Stomach (tissue), 4 donors: ENCODE data around the gene MYO9A.

ENCODE experiments used
- POLR2A ChIP-seq, 4 donors: fragments of 450-650 bp; IDR thresholded peaks; one replicate each; pipeline ENCODE4 v1.6.1; 2016; ENCODE audit warnings: antibody characterized with exemption in 4 of 4, control low read depth in 2 of 4, mild to moderate bottlenecking in 1 of 4, moderate library complexity in 1 of 4
- POLR2AphosphoS5 ChIP-seq, 3 donors: sonication (generic); formaldehyde crosslinking; IDR thresholded peaks; one replicate each; pipeline ENCODE4 v1.6.1; 2016; ENCODE audit warnings: antibody characterized with exemption in 3 of 3
- TF ChIP-seq, protein P1 (sequence below), 7 experiments: fragments of 450-650 bp in 4 of 7; fragments of 200-600 bp in 3 of 7; sonication (generic) in 3 of 7; IDR thresholded peaks; one replicate each; pipeline ENCODE4 v1.5.1; 2016 to 2019; ENCODE audit warnings: antibody characterized with exemption in 7 of 7, control low read depth in 2 of 7, mild to moderate bottlenecking in 1 of 7

- TF ChIP-seq, protein P1, sequence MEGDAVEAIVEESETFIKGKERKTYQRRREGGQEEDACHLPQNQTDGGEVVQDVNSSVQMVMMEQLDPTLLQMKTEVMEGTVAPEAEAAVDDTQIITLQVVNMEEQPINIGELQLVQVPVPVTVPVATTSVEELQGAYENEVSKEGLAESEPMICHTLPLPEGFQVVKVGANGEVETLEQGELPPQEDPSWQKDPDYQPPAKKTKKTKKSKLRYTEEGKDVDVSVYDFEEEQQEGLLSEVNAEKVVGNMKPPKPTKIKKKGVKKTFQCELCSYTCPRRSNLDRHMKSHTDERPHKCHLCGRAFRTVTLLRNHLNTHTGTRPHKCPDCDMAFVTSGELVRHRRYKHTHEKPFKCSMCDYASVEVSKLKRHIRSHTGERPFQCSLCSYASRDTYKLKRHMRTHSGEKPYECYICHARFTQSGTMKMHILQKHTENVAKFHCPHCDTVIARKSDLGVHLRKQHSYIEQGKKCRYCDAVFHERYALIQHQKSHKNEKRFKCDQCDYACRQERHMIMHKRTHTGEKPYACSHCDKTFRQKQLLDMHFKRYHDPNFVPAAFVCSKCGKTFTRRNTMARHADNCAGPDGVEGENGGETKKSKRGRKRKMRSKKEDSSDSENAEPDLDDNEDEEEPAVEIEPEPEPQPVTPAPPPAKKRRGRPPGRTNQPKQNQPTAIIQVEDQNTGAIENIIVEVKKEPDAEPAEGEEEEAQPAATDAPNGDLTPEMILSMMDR (IDR thresholded peaks at IDR 0.05) = no peak
- TF ChIP-seq POLR2AphosphoS5 (IDR thresholded peaks at IDR 0.05) (no peak), POLR2A (IDR thresholded peaks at IDR 0.05) (no peak)
Measured at GRCh38 chr15:71916834-71917233, 201.1 kb downstream of the MYO9A start.
